Activated CD8-positive, alpha-beta T cell treated with anti-CD3 and anti-CD28 coated beads for 36 hours (primary cell): Measurements from ENCODE around the gene UCP2. TPM values are rescaled to one million over a fixed set of nuclear protein-coding genes. Genes with fewer than 3 reads are reported as not detected.
A peak's percentile ranks its signal among the peaks of the same experiment; 100 is the strongest.

ENCODE experiments used
- ATAC-seq: fragments of 200-7000 bp; cut with Tn5 transposase; one replicate; pipeline ENCODE4 v1.10.0; 2021; ENCODE audit warnings: mild to moderate bottlenecking, moderate library complexity
- CTCF ChIA-PET: fragments of 350-600 bp; sonication (Branson Sonifier 250); formaldehyde crosslinking; loops from one replicate; lab custom pipeline; 2021; ENCODE audit warnings: antibody characterized with exemption; lab: Charles Lee
- POLR2A ChIA-PET: fragments of 350-600 bp; sonication (Branson Sonifier 250); formaldehyde crosslinking; loops from one replicate; lab custom pipeline; 2021; ENCODE audit warnings: antibody characterized with exemption; lab: Charles Lee
- DNase-seq: peaks from one replicate; pipeline ENCODE4 v3.0.0-alpha.2; 2020
- H3K27ac Mint-ChIP-seq: one replicate; pipeline ENCODE4 v1.8.0; 2021; ENCODE audit warnings: mild to moderate bottlenecking, mixed read lengths
- H3K27me3 Mint-ChIP-seq: one replicate; pipeline ENCODE4 v1.8.0; 2021; ENCODE audit warnings: mixed read lengths
- H3K36me3 Mint-ChIP-seq: one replicate; pipeline ENCODE4 v1.8.0; 2021; ENCODE audit warnings: low read depth, mixed read lengths
- H3K4me1 Mint-ChIP-seq: one replicate; pipeline ENCODE4 v1.8.0; 2021; ENCODE audit warnings: low read depth, mixed read lengths
- H3K4me3 Mint-ChIP-seq: one replicate; pipeline ENCODE4 v1.8.0; 2021; ENCODE audit warnings: mild to moderate bottlenecking, moderate library complexity, mixed read lengths
- H3K9me3 Mint-ChIP-seq: one replicate; pipeline ENCODE4 v1.8.0; 2021; ENCODE audit warnings: mixed read lengths
- CTCF ChIP-seq: fragments of 200-600 bp; IDR thresholded peaks from one replicate; pipeline ENCODE4 v1.8.0; 2022; ENCODE audit warnings: antibody characterized with exemption, mild to moderate bottlenecking
- intact Hi-C: fragments of 100-400 bp; cut with micrococcal nuclease; formaldehyde crosslinking; loops from one replicate; pipeline ENCODE4 v1.10.0; 2022
- total RNA-seq, 2 experiments: library from RNA; stranded (reverse); gene quantifications; one replicate each; pipeline ENCODE4 v1.2.3, GENCODE V29; 2021

UCP2 gene
- total RNA-seq, 2 experiments from 2014 or later, result 244 to 252 TPM

- POLR2A ChIA-PET, result no interaction called here
- ATAC-seq, result no peak
These were observed 50.7 kb downstream of the UCP2 start for GRCh38 chr11:73931951-73932350.

GRCh38 chr11:73931039-73931645, 51.5 kb downstream of the UCP2 start:
- H3K36me3 Mint-ChIP-seq, result peaks cover 17% of the 10 kb centered on the region
- no peaks in the 10 kb centered on the region for H3K27me3 Mint-ChIP-seq
- no peaks in the 10 kb centered on the region for H3K4me1 Mint-ChIP-seq
- intact Hi-C loops, result no loop called here
- no peaks in the 10 kb centered on the region for H3K9me3 Mint-ChIP-seq
- no peak overlapping the region for H3K4me3 Mint-ChIP-seq
- POLR2A ChIA-PET, result no interaction called here
- ATAC-seq (peak; percentile 80), DNase-seq (peak; percentile 31)
- H3K27ac Mint-ChIP-seq, result no peak overlapping the region
- CTCF ChIA-PET, result interaction anchor here (1.0 to 1.4 kb wide), 2 partner anchors 11 to 64 kb away, joined by 3 read pairs; no protein-coding TSS in a partner anchor
- TF ChIP-seq CTCF, result no peak

More at GRCh38 chr11:73931951-73932350, 50.7 kb downstream of the UCP2 start:
- H3K9me3 Mint-ChIP-seq, result no peaks in the 10 kb centered on the region
- no peak overlapping the region for H3K4me3 Mint-ChIP-seq
- no peak for TF ChIP-seq CTCF
- CTCF ChIA-PET, result interaction anchor here (0.9 to 1.4 kb wide), 2 partner anchors 9 to 10 kb away, joined by 3 read pairs; no protein-coding TSS in a partner anchor
- peaks cover 18% of the 10 kb centered on the region for H3K36me3 Mint-ChIP-seq
- DNase-seq, result no peak
- H3K27me3 Mint-ChIP-seq, result no peaks in the 10 kb centered on the region
- H3K27ac Mint-ChIP-seq, result no peak overlapping the region
- intact Hi-C loops, result no loop called here
- H3K4me1 Mint-ChIP-seq, result no peaks in the 10 kb centered on the region

GRCh38 chr11:73929388-73929787, 53.3 kb downstream of the UCP2 start:
- Mint-ChIP-seq H3K9me3 (no peaks in the 10 kb centered on the region), H3K27ac (no peak overlapping the region), H3K4me1 (no peaks in the 10 kb centered on the region), H3K4me3 (no peak overlapping the region), H3K27me3 (no peaks in the 10 kb centered on the region), H3K36me3 (peaks cover 16% of the 10 kb centered on the region)
- no peak for TF ChIP-seq CTCF
- intact Hi-C loops, result no loop called here
- ChIA-PET CTCF (no interaction called here), POLR2A (no interaction called here)
- DNase-seq (no peak), ATAC-seq (no peak)

Other genes with a start within 250 kb of the UCP2 start
- 10 to 100 TPM; 75.3 to 77.6 TPM for gene RAB6A, start 221.8 kb downstream of the UCP2 start, total RNA-seq
- 10 to 100 TPM; 41.3 to 44.9 TPM for gene MRPL48, start 195.0 kb downstream of the UCP2 start, total RNA-seq
- gene COA4, start 106.0 kb downstream of the UCP2 start, total RNA-seq, result 100 to 1,000 TPM; 106 to 116 TPM
- 10 to 100 TPM; 32.5 to 34.9 TPM for gene PAAF1, start 105.8 kb downstream of the UCP2 start, total RNA-seq
- gene DNAJB13, start 31.8 kb downstream of the UCP2 start, total RNA-seq, result under 1 TPM in 1 of 2 experiments, not detected in 1; 0.18 TPM
- gene UCP3, start 26.2 kb upstream of the UCP2 start, total RNA-seq, result 1 to 10 TPM; 1.5 to 2.2 TPM
- gene C2CD3, start 188.2 kb upstream of the UCP2 start, total RNA-seq, result 10 to 100 TPM; 22.5 to 25.6 TPM
- gene PPME1, start 188.4 kb upstream of the UCP2 start, total RNA-seq, result 10 to 100 TPM; 63.7 to 64.9 TPM